CD4-positive, alpha-beta T cell treated with Interleukin-4 for 1 hour (primary cell): ENCODE data around the gene POLD2.
"Not testable (repeated sequence)": the region's sequence is repeated elsewhere in the genome, so short reads cannot be mapped to it uniquely, and the experiment has no call there.

ENCODE experiments used
- DNase-seq, 2 donors: peaks; one replicate each; pipeline ENCODE4 v3.0.0-alpha.2; 2020 to 2022

The POLD2 gene

DNA sequence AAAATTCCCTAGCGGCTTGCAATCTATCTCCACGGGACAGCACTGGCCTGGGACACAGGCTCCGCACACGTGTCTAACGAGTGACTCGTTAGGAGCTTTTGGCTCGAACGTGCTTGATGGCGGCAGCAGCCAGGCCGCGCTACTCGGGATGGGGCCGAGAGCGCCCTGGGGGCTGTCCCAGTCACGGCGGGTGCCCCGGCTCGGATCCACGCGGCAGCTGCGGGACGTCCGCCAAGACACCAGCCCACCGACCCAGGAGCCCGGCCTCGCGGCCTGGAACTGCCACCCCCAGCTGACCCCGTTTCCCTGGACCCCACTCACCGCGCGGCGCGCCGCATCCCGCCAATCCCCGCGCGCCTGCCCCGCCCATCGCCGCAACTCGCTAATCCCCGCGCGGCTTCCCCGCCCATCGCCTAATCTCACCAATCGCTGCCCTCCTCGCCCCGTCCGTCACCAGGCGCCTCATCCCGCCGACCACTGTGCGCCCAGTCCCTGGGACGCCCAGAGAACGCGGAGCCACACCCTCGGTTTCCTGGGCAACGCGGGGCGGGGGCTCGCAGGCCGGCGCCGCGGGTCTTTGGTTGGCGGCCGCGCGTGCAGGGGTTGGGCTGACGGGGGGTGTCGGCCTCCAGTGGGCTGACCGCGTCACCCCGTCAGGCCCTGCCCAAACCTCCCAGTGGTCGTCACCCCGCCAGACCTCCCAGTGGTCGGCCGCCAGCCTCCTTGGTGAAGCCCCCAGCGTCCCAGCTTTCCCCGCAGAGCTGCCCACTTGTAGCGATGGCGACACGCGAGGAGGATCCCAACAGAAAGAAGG, at the start of gene POLD2:
TSS of gene POLD2 (minus strand) at position 359 of the 814 bp plus-strand sequence. CDS start 1,495 bp downstream, outside the sequence.
- DNase-seq = peak; percentile 96 to 97

DNA sequence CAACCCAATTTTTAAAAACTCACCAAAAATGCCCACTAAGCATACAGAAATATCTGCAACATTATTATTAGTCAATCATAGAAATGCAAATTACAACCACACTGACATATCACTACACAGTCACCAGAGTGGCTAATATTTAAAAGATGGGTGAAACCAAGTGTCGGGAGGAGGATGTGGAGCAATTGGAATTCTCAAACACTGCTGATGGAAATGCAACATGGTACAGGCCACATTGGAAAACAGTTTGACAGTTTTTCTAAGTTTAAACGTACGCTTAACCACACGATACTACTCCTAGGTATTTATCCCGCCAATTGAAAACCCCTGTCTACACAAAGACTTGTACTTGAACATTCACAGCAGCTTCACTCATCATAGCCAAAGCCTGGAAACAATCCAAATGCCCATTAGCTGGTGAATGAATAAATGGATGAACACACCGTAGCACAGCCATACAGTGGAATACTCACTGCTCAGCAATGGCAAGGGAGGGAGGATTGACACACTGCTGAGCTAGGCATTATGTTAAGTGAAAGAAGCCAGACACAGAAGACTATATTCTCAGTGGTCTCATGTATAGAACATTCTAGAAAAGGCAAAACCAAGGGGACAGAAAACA, 49.6 kb upstream of the POLD2 start:
- no peak for DNase-seq

DNA sequence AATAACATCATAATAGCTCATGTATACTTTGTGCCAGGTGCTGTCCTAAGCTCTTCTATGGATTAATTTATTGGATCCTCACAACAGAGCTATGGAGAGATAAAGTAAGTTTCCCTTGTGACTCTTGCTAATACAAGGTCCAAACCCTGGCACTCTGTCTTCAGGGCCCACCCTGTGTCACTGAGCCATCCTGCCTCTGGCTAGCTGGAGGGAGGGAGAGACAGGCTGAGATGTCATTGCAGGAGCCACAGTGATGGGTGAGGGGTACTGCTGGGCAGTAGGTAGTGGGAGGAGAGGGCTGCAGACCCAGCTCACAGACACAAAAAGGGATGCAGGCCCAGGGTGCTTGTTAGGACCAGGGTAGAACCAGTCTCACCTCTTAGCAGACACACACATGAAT, 49.0 kb upstream of the POLD2 start:
- DNase-seq = no peak

DNA sequence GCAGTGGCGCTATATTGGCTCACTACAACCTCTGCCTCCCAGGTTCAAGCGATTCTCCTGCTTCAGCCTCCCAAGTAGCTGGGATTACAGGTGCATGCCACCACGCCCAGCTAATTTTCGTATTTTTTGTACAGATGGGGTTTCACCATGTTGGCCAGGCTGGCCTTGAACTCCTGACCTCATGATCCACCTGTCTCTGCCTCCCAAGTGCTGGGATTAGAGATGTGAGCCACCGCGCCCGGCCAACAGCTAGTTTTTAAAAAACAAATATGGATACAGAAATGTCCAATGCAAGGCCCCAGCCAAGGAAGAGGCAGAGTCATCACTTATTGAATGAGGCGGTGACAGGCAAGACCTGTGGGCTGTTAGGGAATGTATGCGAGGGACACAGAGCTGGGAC, 48.6 kb upstream of the POLD2 start:
- DNase-seq = not testable (repeated sequence)

DNA sequence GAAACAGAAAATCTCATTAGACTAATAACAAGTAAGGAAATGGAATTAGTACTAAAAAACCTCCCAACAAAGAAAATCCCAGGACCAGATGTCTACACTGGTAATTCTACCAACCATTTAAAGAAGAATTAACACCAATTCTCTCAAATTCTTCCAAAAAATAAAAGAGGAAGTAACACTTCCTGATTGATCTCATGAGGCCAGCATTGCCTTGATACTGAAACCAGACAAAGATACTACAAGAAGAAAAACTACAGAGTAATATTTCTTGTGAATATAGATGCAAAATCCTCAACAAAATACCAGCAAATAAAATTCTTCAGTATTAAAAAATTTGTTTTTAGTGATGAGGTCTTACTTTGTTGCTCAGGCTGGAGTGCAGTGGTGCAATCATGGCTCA, 44.6 kb upstream of the POLD2 start:
- no peak for DNase-seq

DNA sequence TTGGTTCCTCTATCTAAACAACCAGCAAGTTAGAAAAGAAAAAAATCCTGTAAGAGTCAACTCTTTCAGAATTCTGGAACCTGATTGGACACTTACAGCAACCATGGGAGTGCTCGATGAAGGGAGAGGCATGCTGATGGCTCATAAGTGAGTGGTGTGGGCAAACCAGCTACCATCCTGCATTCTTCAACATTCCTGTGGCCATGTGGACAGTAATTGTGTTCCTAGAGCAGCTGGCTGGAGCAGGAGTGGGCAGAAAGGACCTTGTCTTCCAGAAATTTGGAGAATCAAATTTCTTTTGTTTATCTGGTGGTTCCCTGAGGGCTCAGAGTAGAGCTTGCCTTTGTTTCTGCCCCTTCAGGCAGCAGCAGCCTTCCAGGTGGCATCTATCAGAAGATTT, 40.2 kb upstream of the POLD2 start:
- DNase-seq = no peak

DNA sequence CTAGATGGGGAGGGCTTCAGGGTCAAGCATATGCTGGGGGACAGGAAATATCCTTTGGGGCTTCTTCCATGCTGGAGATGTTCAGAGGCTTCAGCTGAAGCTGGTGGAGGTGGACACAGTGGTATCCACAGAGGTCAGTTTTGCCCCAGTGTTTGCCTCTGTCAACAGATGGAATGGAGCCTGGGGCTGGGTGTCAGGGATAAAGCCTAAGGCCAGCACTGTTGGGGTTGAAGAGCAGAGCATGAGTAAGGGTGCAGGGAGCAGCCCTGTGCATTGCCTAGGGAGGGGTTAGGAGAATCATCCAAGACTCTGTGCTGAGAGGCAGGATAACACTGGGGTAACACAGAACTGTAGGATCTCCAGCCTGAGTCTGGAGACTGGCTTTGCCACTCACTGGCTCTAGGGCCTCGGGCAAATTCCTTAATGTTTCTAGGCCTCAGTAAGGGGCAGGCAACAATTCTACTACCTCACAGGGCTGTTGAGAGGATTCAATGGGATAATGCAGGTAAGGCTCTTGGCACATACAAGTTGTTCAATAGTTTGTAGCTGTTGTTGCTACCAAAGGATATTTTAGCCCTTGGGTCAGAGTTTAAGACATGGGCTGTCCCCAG, 39.5 kb upstream of the POLD2 start:
- no peak for DNase-seq

DNA sequence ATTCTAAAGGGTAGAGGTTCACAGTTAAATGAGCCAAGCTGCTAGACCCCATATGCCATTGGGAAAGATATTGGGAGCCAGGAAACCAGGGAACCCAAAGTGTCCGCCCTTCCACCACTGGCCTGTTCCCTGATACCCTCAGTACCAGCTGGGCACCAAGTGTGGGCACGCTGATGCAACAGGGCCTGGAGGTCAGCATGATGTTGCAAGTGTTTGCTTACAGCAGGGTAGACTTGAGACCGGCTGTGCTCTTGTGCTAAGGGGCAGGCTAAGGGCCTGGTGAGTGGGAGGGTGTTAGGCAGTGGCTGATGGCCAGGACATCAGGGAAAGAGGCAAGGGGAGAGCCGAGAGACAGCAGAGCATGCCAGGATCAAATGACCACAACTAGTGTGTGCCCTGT, 38.8 kb upstream of the POLD2 start:
- no peak for DNase-seq

DNA sequence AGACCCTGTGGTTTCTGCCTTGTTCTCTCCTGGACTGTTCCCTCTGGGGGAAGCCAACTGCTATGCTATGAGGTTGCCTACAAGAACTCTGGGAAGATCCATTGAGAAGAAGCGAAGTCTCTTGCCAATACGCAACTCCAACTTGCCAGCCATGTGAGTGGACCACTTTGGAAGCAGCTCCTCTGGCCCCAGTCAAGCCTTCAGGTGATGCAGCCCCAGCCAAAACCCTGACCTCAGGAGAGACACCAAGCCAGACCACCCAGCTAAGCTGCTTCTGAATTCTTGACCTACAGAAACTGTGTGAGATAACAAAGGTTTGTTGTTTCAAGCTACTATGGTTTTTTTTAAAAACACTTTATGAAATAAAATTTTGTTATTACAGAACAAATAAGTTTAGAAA, 38.0 kb upstream of the POLD2 start:
- no peak for DNase-seq

DNA sequence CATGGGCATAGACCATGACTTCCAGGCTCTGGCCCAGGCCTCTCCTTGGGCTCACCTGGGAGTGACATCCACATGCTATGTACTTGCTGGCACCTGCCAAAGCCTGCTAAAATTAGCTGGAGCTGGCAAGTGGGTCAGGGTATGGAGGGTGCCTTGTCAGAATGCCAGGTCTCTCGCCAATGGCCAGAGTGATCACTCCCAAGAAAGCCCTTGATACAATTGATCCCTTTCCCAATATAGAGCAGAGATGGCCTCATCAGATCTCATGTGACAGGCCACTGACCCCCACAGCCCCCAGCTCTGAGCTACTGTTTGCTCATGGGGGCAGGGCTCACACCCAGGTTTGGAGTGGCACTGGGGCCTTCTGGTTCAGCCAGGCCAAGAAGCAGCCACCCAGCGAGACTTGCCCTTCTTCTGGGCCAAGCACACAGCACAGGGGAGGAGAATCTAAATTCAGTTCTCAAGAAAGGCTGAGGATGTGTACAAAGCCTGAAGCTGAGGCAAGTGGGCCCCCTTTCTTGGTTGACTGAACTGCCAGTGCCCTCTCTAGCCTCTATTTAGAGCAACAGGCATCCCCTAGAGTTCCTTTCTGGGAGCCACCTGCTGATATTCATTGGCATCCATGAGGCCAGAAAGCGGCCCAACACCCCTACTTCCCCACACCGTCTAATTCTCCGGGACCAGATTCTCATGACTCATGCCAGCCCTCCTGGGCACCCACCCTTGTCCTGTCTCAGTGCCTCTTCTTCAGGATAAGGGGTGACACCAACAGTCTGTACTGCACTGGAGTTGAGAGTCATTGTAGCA, 36.7 kb upstream of the POLD2 start:
- DNase-seq = no peak

DNA sequence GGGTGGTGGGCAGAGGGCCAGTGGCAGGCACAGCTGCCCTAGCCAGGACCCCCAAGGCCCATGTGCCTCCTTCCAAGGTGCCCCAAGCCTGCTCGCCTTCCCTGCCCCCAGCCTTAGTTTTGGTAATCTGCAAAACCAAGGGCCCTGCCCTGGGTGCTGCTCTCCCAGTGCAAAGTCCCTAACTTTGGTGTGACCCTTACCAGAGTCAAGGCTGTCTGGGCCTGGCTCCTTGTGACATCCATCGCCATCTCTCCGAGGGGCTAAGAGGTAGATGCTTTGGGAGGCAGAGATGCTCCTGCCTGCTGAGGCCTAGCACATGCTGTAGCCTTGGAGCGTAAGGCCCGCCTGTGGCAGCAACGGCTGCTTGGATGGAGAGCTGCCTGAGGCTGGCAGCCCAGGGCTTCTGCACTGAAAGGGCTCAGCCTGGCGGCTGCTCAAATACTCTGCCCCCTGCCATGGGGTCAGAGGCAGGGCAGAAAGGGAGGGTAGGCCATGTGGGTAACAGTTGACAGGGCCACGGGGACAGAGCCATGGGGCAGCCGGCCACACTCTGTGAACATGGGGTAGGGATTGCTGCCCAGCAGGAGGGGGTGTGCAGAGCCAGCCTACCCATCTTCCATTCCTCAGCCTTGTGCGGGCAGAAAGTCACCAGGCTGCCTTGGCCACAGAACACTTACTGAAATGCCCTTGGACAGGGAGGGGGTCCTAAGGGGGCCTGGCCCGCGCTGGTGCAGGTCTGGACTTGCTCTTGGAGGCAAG, 35.7 kb upstream of the POLD2 start:
- no peak for DNase-seq

DNA sequence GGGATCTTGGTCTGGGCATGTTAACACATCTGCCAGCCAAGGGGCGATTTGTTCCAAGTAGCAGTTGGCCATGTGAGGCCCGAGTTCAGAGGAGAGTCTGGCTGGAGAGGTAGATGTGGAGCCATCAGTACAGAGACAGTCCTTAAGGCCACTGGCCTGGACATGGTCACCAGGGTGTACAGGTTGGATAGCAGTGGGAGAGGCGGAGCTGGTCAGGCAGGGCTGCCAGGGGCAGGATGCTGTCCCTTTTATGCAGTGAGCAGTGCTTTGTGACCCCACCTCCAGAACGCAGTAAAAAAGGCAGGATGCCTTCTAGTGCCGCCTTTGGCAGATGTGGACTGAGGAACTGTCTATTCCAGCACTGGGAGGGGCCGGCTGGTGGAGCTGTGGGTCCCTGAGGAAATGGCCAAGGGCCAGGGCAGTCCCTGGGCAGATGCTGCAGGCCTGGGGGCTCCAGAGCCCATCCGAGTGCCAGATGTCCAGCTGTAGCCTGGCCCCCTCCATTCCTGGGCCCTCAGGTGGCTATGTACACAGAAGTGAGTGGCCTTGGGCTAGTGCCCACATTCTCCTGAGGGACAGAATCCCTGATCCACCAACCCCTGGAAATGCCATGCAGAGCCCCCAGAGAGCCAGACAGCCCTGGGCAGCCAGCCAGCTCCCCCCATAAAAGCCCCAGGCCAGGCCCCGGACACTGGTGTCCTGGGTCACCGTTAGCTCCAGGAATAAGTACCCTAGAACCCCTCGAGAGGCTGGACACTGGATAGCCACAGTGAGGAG, 34.9 kb upstream of the POLD2 start:
- DNase-seq = no peak

DNA sequence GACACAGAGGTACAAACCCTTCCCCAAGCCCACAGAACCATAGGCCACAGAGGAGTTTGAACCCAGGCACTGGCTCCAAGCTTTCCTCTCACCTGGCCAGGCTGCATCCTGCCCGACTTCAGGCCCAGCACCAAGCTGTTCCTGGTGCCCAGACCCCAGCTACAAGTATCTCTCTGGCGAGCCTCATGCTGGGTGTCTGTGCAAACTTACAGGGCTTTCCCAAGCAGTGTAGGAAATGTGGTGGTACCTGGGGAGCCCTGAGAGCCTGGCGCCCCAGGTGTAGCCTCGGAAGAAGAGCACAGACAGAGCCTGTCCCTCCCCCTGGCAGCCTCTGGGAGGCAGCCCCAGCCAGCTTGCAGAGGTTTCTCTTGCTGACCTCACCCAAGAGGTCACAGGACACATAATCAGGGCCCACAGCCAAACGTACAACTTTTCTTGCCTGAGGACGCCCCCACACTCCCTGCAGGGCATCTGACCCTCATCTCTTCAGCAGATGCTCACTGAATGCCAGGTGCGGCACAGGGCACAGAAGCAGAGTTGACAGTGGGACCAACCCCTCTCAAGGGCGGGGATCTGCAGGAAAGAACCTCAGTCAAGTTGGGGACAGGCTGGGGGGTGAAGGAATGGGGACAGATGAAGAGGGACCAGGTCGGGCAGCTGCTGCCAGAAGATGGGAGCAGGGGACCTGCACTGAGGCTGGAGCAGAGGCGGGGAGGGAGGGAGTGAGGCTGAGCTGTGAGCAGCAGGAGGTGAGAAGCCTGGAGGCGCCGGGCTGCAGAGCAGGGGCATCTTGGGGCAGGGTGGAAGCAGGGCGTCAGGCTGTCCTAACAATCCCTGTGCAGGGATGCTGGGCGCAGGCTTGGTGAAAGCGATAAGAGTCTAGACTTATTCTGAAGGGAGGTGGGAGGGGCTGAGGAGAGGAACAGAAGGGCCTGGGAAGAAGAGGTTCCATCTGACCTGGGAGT, 34.0 kb upstream of the POLD2 start:
- no peak for DNase-seq

DNA sequence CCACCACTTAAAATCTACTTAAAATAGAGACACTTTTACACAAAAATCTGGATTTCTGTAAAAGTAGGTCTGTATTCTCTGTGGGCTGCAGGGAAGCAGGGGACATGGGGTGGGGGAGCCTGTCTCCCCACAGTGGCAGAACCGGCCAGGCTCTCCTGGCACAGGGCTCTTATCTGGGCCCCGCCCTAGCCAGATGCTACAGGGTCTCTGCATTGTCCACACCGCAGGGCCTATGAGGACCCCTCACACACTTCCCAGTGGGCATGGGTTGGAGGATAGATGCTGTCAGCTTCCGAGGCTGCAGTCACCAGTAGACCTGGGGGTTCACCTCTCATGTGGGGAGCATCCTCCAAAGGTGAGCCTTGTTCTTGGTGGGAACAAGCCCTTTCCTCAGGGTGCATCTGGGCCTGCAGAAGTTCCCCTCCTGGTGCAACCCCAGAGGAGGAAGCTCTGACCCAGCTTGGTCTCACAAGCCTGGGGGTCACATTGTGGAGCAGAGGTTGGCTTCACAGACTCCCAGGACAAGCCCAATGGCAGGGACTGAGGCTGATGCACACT, 33.2 kb upstream of the POLD2 start:
- no peak for DNase-seq

DNA sequence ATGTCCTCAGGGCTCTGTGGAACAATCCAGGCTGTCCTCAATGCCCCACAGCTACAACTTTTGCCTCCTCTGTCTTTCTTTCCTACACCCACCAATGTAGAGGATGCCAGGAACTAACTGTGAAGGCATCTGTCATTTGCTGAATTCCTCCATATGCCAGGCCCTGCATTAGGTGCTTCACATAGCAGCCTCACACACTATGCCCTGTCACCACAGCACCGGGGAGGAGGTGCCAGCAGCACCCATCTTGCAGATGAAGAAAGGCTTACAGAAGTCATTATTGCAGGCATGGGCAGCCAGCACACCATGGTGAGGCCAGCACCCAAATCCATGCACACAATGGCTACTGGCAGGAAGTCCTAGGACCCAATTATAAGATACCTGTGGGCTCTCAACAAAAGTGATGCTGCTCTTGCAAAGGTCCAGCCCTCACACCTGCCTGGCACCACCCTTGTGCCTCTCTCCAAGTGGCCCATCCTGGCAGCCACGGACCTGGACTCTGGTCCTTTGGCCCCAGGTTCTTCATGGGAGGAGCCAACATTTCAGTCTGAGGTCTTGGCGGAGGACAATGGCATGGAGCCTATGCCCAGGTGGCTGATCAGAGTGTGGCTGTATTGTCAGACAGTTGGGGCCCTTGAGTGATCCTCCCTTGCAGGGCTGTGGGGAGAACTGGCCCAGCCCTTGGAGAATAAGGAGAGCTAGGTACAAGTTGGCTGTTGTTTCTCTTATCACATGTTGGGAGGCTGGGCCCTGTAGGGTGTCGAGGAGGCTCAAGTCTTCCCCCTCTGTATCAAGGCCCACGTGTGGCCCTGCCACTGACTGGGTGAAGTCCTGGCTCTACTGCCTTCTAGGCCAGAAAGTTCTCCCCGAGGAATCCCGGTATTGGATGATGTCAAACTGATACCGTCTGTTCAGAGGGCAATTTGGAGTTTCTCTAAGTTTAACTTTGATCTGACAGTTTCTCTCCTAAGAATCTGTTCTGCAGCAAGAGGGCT, 32.1 kb upstream of the POLD2 start:
- no peak for DNase-seq

DNA sequence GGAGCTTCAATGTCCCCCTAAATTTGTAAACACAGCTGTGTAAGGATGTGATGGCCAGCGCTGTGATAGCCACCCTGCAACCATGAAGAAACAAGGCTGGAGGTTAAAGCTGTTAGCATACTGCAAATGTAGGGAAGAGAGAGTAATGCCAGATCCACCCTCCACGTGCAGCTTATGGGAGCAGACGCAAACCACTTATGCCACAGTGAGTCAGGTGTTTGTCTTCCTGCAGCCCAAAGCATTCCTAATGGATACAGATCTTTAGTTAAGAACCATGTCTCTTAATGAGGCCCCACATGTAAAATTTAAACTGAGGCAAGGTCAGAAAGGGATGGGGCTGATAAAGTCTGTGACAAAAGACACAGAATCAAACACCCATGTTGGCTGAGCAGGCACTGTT, 31.4 kb upstream of the POLD2 start:
- no peak for DNase-seq

DNA sequence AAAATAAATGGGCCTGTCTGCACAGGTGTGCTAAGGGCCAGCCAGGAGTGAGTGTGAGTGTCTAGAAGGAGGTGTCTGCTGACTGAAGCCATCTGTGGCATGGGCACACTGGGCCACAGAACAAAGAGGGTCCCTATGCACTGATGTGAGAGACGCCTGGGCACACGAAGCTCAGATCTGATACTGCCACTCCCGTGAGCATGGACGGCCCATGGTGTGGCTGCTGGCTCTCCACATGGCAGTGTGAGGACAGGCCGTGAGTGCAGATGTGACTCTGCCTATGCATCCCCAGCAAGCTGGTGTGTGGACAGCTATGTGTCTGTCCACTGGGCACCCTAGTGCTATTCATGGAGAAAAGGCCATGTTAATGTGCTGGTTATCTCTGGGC, 30.6 kb upstream of the POLD2 start:
- DNase-seq = no peak

DNA sequence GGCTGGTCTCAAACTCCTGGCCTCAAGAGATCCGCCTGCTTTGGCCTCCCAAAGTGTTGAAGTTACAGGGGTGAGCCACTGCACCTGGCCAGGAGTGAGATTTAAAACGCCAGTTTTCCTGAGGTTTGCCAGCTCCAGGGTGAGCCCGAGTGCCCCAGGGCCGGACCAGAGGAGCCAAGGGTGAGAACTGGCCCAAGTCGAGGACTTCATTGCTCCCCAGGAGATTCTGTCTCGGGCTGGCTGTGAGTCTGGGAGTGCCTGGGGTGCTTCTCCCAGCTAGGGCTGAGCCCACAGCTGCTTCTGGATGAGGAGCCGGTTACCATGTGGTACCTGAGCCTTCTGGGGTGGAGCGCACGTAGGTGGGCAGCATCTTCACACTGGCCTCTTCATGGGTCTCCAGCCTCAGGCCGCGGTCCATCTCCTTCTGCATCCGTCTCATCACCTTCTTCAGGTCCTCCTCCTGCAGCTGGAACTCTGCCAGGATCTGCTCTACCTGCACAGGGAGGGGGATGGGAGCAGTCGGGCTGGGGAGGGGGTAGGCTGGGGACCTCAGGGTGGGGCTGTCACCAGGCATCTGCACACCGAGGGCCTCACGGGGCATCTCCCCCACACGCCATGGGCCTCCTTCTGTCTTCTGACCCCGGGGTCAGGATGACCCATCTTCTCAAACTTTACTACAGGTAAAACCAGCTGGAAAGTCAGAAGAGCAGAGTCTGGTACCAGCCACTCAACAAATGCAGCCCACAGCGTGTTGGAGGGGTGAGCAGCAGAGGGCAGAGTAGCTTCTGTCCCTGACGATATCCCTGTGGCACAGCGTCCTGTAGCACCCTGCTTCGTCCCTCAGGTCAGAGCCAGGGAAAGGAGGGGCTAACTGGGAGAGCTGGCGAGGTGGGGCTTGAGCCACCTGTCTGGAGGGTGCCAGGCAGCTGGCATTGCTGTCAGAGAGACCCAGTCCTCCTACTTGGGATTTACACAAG, 29.9 kb upstream of the POLD2 start:
- no peak for DNase-seq
